GM18873 (cell line): Measurements from ENCODE around the gene HPX.

Source experiments
- ATAC-seq: cut with Tn5 transposase; IDR thresholded peaks from one replicate; pipeline ENCODE4 v1.9.1; 2021; ENCODE audit warnings: mild to moderate bottlenecking, moderate library complexity, moderate number of reproducible peaks; ENCODE audit not compliant: unreplicated experiment, low FRiP score

HPX gene

GRCh38 chr11:6468712-6469495, 28.1 kb upstream of the HPX start:
- ATAC-seq: no peak

GRCh38 chr11:6459099-6459450, 18.3 kb upstream of the HPX start:
- ATAC-seq: no peak

GRCh38 chr11:6458352-6459098, 17.7 kb upstream of the HPX start:
- no peak for ATAC-seq

- no peak for ATAC-seq
Measured at GRCh38 chr11:6457581-6458320, 17.0 kb upstream of the HPX start.

GRCh38 chr11:6456361-6457073, 15.7 kb upstream of the HPX start:
- no peak for ATAC-seq

GRCh38 chr11:6455070-6455469, 14.3 kb upstream of the HPX start:
- no peak for ATAC-seq

- ATAC-seq: no peak
Measured at GRCh38 chr11:6453152-6453551, 12.4 kb upstream of the HPX start.

GRCh38 chr11:6452219-6452618, 11.4 kb upstream of the HPX start:
- ATAC-seq: no peak

- no peak for ATAC-seq
Measured at GRCh38 chr11:6448574-6448973, 7.8 kb upstream of the HPX start.

- peak; percentile 52 for ATAC-seq
Measured at GRCh38 chr11:6443269-6444003, 2.6 kb upstream of the HPX start.

GRCh38 chr11:6442441-6442840, 1.7 kb upstream of the HPX start:
- ATAC-seq: no peak

GRCh38 chr11:6438979-6439571, 1.7 kb downstream of the HPX start:
- no peak for ATAC-seq

- no peak for ATAC-seq
Measured at GRCh38 chr11:6437993-6438392, 2.8 kb downstream of the HPX start.

- no peak for ATAC-seq
Measured at GRCh38 chr11:6437423-6437822, 3.4 kb downstream of the HPX start.

GRCh38 chr11:6433998-6434660, 6.7 kb downstream of the HPX start:
- no peak for ATAC-seq

GRCh38 chr11:6431861-6432260, 8.9 kb downstream of the HPX start:
- ATAC-seq: no peak

GRCh38 chr11:6427516-6427915, 13.3 kb downstream of the HPX start:
- ATAC-seq: no peak

GRCh38 chr11:6420677-6421076, 20.1 kb downstream of the HPX start:
- no peak for ATAC-seq

- ATAC-seq: no peak
Measured at GRCh38 chr11:6419009-6419631, 21.7 kb downstream of the HPX start, which contains the start of gene APBB1. Gene APBB1 (minus strand): TSS chr11:6419094. CDS start chr11:6411347, 7,747 bp downstream.
